Sigmoid colon (tissue), 4 donors: ENCODE results near the gene INPP1.

Experiments
- CTCF ChIP-seq, 4 experiments: fragments of 450-650 bp in 3 of 4; fragments of 200-600 bp in 1 of 4; IDR thresholded peaks; one replicate each; pipeline ENCODE4 v1.5.1; 2016 to 2019; ENCODE audit warnings: antibody characterized with exemption in 4 of 4, mild to moderate bottlenecking in 3 of 4, moderate library complexity in 2 of 4
- POLR2A ChIP-seq, 2 donors: fragments of 450-650 bp; IDR thresholded peaks; one replicate each; pipeline ENCODE4 v1.6.1; 2016; ENCODE audit warnings: antibody characterized with exemption in 2 of 2, mild to moderate bottlenecking in 2 of 2, moderate library complexity in 2 of 2
- POLR2AphosphoS5 ChIP-seq, 4 donors: sonication (generic); formaldehyde crosslinking; IDR thresholded peaks; one replicate each; pipeline ENCODE4 v1.6.1; 2017; ENCODE audit warnings: antibody characterized with exemption in 4 of 4

- no peak for TF ChIP-seq POLR2A (IDR thresholded peaks at IDR 0.05)
- TF ChIP-seq POLR2AphosphoS5 (IDR thresholded peaks at IDR 0.05), result no peak
- TF ChIP-seq CTCF (IDR thresholded peaks at IDR 0.05), result no peak
Measured at GRCh38 chr2:190413421-190413820, 70.0 kb downstream of the INPP1 start.
